Stimulated activated CD8-positive, alpha-beta memory T cell treated with anti-CD3 and anti-CD28 coated beads, Interleukin-7, amount 100 ng/mL, for 1 hour (primary cell): ENCODE measurements around the gene CDH13.

ENCODE experiments used
- DNase-seq, 2 donors: peaks; one replicate each; pipeline ENCODE4 v3.0.0-alpha.2; 2020; ENCODE audit warnings: low read depth in 2 of 2

Gene CDH13

GRCh38 chr16:82699260-82699659 is 72.5 kb downstream of the CDH13 start:
- no peak for DNase-seq

- DNase-seq, result no peak
Observed at GRCh38 chr16:82699711-82700495, 73.1 kb downstream of the CDH13 start.

GRCh38 chr16:82700541-82701235 is 73.9 kb downstream of the CDH13 start:
- no peak for DNase-seq

- DNase-seq, result no peak
Observed at GRCh38 chr16:82701442-82701955, 74.7 kb downstream of the CDH13 start.

- no peak for DNase-seq
Observed at GRCh38 chr16:82703161-82703560, 76.4 kb downstream of the CDH13 start.

- DNase-seq, result no peak
Observed at GRCh38 chr16:82703871-82704768, 77.4 kb downstream of the CDH13 start.

GRCh38 chr16:82709987-82710386 is 83.2 kb downstream of the CDH13 start:
- no peak for DNase-seq

- no peak for DNase-seq
Observed at GRCh38 chr16:82713778-82714177, 87.0 kb downstream of the CDH13 start.

GRCh38 chr16:82715160-82715559 is 88.4 kb downstream of the CDH13 start:
- DNase-seq, result no peak

- DNase-seq, result no peak
Observed at GRCh38 chr16:82715833-82716232, 89.1 kb downstream of the CDH13 start.

GRCh38 chr16:82716361-82716855 is 89.6 kb downstream of the CDH13 start:
- no peak for DNase-seq

- DNase-seq, result no peak
Observed at GRCh38 chr16:82720414-82720813, 93.6 kb downstream of the CDH13 start.

GRCh38 chr16:82726306-82726705 is 99.5 kb downstream of the CDH13 start:
- DNase-seq, result no peak

GRCh38 chr16:82728901-82729300 is 102.1 kb downstream of the CDH13 start:
- DNase-seq, result no peak

GRCh38 chr16:82730901-82731300 is 104.1 kb downstream of the CDH13 start:
- DNase-seq, result no peak

- DNase-seq, result no peak
Observed at GRCh38 chr16:82732461-82732860, 105.7 kb downstream of the CDH13 start.

- DNase-seq, result no peak
Observed at GRCh38 chr16:82735186-82735585, 108.4 kb downstream of the CDH13 start.

GRCh38 chr16:82735673-82736091 is 108.9 kb downstream of the CDH13 start:
- DNase-seq, result no peak

GRCh38 chr16:82736224-82736623 is 109.5 kb downstream of the CDH13 start:
- no peak for DNase-seq

GRCh38 chr16:82738699-82739098 is 111.9 kb downstream of the CDH13 start:
- DNase-seq, result no peak

- no peak for DNase-seq
Observed at GRCh38 chr16:82741073-82741615, 114.4 kb downstream of the CDH13 start.

GRCh38 chr16:82744958-82745357 is 118.2 kb downstream of the CDH13 start:
- DNase-seq, result no peak
